ENCODE measurements around the gene VRK1.

- TF ChIP-seq CTCF (conservative IDR thresholded peaks at IDR 0.05; ENCODE audit: low read depth, low read length) (no peak), EZH2 (IDR thresholded peaks at IDR 0.05; ENCODE audit: borderline replicate concordance, low read depth, low read length, poor library complexity, severe bottlenecking) (no peak)
Measured at GRCh38 chr14:96752594-96752993, 44.6 kb upstream of the VRK1 start.

All from A673 (cell line).